HFFc6 (cell line): ENCODE data around the gene OLFM2. TPM values are rescaled to one million over a fixed set of nuclear protein-coding genes. Genes with fewer than 3 reads are reported as not detected.

Experiments
- DNase-seq: peaks from one replicate; pipeline ENCODE4 v3.0.0-alpha.2; 2018
- H3K27ac Mint-ChIP-seq: 2 replicates; pipeline ENCODE4 v1.8.0; 2020; ENCODE audit warnings: mild to moderate bottlenecking, mixed read lengths
- H3K27me3 Mint-ChIP-seq: 2 replicates; pipeline ENCODE4 v1.8.0; 2021; ENCODE audit warnings: mild to moderate bottlenecking, moderate library complexity, mixed read lengths; ENCODE audit not compliant: insufficient read depth
- H3K36me3 Mint-ChIP-seq: 2 replicates; pipeline ENCODE4 v1.8.0; 2021; ENCODE audit warnings: low read depth, mixed read lengths
- H3K4me1 Mint-ChIP-seq: 2 replicates; pipeline ENCODE4 v1.8.0; 2020; ENCODE audit warnings: low read depth, mixed read lengths
- H3K4me3 Mint-ChIP-seq: 2 replicates; pipeline ENCODE4 v1.8.0; 2020; ENCODE audit warnings: mild to moderate bottlenecking, moderate library complexity, mixed read lengths
- H3K9me3 Mint-ChIP-seq: 2 replicates; pipeline ENCODE4 v1.8.0; 2020; ENCODE audit warnings: mild to moderate bottlenecking, mixed read lengths
- total RNA-seq, 6 experiments: library from RNA; stranded (reverse); fragmentation: NEBNext Ultra II Directional; extraction: Animal tissue kit (Norgen Biotek cat#: 25700); gene quantifications; 2 replicates in 1 of 6; 3 replicates in 5 of 6; pipeline ENCODE4 v1.2.3, GENCODE V29; 2021
- TF ChIP-seq, protein P1 (sequence below): fragments of 200-600 bp; sonication (generic); IDR thresholded peaks from 2 replicates; pipeline ENCODE4 v1.5.0; 2021; ENCODE audit warnings: antibody characterized with exemption, mild to moderate bottlenecking

The OLFM2 gene
- total RNA-seq, 6 experiments from 2014 or later: 1.9 to 7.0 (median 6.3) TPM

GRCh38 chr19:9962623-9963290, 26.4 kb upstream of the OLFM2 start:
- no peaks in the 10 kb centered on the region for H3K9me3 Mint-ChIP-seq
- H3K4me1 Mint-ChIP-seq: peaks cover 12% of the 10 kb centered on the region
- DNase-seq: no peak
- peaks cover 2% of the 10 kb centered on the region; the same call in 1 of the 2 replicates for H3K27me3 Mint-ChIP-seq
- H3K27ac Mint-ChIP-seq: no peak overlapping the region
- no peaks in the 10 kb centered on the region for H3K36me3 Mint-ChIP-seq
- H3K4me3 Mint-ChIP-seq: no peak overlapping the region
- TF ChIP-seq, protein P1, sequence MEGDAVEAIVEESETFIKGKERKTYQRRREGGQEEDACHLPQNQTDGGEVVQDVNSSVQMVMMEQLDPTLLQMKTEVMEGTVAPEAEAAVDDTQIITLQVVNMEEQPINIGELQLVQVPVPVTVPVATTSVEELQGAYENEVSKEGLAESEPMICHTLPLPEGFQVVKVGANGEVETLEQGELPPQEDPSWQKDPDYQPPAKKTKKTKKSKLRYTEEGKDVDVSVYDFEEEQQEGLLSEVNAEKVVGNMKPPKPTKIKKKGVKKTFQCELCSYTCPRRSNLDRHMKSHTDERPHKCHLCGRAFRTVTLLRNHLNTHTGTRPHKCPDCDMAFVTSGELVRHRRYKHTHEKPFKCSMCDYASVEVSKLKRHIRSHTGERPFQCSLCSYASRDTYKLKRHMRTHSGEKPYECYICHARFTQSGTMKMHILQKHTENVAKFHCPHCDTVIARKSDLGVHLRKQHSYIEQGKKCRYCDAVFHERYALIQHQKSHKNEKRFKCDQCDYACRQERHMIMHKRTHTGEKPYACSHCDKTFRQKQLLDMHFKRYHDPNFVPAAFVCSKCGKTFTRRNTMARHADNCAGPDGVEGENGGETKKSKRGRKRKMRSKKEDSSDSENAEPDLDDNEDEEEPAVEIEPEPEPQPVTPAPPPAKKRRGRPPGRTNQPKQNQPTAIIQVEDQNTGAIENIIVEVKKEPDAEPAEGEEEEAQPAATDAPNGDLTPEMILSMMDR: no peak

GRCh38 chr19:9961103-9961502, 24.8 kb upstream of the OLFM2 start:
- no peak overlapping the region for H3K27ac Mint-ChIP-seq
- no peaks in the 10 kb centered on the region for H3K36me3 Mint-ChIP-seq
- no peak for DNase-seq
- H3K4me1 Mint-ChIP-seq: peaks cover 20% of the 10 kb centered on the region
- no peaks in the 10 kb centered on the region for H3K9me3 Mint-ChIP-seq
- no peak overlapping the region for H3K4me3 Mint-ChIP-seq
- TF ChIP-seq, protein P1: no peak
- H3K27me3 Mint-ChIP-seq: peaks cover 2% of the 10 kb centered on the region; the same call in 1 of the 2 replicates

- Mint-ChIP-seq H3K4me1 (peaks cover 20% of the 10 kb centered on the region), H3K9me3 (no peaks in the 10 kb centered on the region), H3K4me3 (no peak overlapping the region), H3K36me3 (no peaks in the 10 kb centered on the region), H3K27me3 (peaks cover 2% of the 10 kb centered on the region), H3K27ac (peak overlapping the region; percentile 51; the same call in 1 of the 2 replicates)
- TF ChIP-seq, protein P1: no peak
- DNase-seq: peak; percentile 97
Observed at GRCh38 chr19:9958379-9958821, 22.1 kb upstream of the OLFM2 start.

GRCh38 chr19:9956956-9957355, 20.6 kb upstream of the OLFM2 start:
- Mint-ChIP-seq H3K4me3 (no peak overlapping the region), H3K27me3 (peaks cover 5% of the 10 kb centered on the region), H3K9me3 (no peaks in the 10 kb centered on the region), H3K36me3 (no peaks in the 10 kb centered on the region), H3K4me1 (peaks cover 20% of the 10 kb centered on the region), H3K27ac (peak overlapping the region; percentile 48)
- peak; percentile 48 for DNase-seq
- TF ChIP-seq, protein P1: no peak

DNA sequence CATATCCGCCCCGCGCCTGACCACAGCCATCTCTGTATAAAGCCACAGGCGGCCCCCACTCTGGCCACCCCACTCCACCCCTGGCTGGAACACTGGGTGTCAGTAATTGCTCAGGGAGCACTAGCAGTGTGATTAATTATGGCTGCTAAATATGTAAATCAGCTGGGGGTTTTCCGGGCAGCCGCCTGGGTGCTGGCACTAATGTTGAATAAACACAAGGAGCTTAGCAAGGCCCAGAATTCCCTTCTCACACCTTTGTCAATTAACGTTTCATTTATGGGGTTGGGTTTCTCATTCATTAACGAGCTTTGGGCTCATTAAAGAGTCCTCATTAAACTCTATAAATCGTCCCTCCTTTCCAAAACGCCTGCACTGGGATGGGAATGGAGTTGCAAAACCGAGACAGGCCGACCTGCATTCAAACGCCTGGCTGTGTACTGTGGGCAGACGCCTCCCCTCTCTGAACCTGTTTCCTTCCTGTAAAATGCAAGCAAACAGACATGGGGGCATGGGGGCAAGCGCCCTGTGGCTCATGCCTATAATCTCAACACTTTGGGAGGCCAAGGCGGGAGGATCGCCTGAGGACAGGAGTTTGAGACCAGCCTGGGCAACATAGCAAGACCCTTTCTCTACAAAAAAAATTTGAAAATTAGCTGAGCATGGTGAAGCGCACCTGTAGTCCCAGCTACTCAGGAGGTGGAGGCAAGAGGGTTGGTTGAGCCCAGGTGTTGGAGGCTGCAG, 17.7 kb upstream of the OLFM2 start:
- Mint-ChIP-seq H3K27ac (no peak overlapping the region), H3K4me1 (peaks cover 20% of the 10 kb centered on the region), H3K9me3 (no peaks in the 10 kb centered on the region), H3K27me3 (peaks cover 3% of the 10 kb centered on the region), H3K4me3 (no peak overlapping the region), H3K36me3 (no peaks in the 10 kb centered on the region)
- TF ChIP-seq, protein P1: no peak
- no peak for DNase-seq
